HG03108 (cell line): Measurements from ENCODE around the gene LRRC23.
"Not testable (repeated sequence)": the region's sequence is repeated elsewhere in the genome, so short reads cannot be mapped to it uniquely, and the experiment has no call there.

ENCODE experiments used
- ATAC-seq: cut with Tn5 transposase; IDR thresholded peaks from one replicate; pipeline ENCODE4 v1.9.1; 2021; ENCODE audit warnings: moderate library complexity; ENCODE audit not compliant: unreplicated experiment

Gene LRRC23

GRCh38 chr12:6899837-6900519, 4.6 kb upstream of the LRRC23 start:
- no peak for ATAC-seq

- ATAC-seq, result no peak
These were observed 2.2 kb upstream of the LRRC23 start for GRCh38 chr12:6902448-6902847.

GRCh38 chr12:6903722-6904121, 900 bp upstream of the LRRC23 start:
- no peak for ATAC-seq

GRCh38 chr12:6905414-6906040, 905 bp downstream of the LRRC23 start:
- ATAC-seq, result no peak

GRCh38 chr12:6908141-6908540, 3.5 kb downstream of the LRRC23 start:
- not testable (repeated sequence) for ATAC-seq

GRCh38 chr12:6909421-6910145, 5.0 kb downstream of the LRRC23 start:
- ATAC-seq, result no peak

GRCh38 chr12:6912164-6912935, 7.7 kb downstream of the LRRC23 start:
- ATAC-seq, result no peak

GRCh38 chr12:6914246-6914946, 9.8 kb downstream of the LRRC23 start, which contains the start of gene ENO2:
TSS of gene ENO2 (plus strand) at chr12:6914580. CDS start at chr12:6915833, 1,253 bp downstream.
- ATAC-seq, result peak; percentile 81

- ATAC-seq, result no peak
These were observed 10.5 kb downstream of the LRRC23 start for GRCh38 chr12:6914947-6915788.

- no peak for ATAC-seq
These were observed 11.2 kb downstream of the LRRC23 start for GRCh38 chr12:6915789-6916285.

- no peak for ATAC-seq
These were observed 12.0 kb downstream of the LRRC23 start for GRCh38 chr12:6916426-6917200.

- ATAC-seq, result no peak
These were observed 13.0 kb downstream of the LRRC23 start for GRCh38 chr12:6917491-6918231.

GRCh38 chr12:6919588-6919987, 15.0 kb downstream of the LRRC23 start:
- ATAC-seq, result no peak

- no peak for ATAC-seq
These were observed 16.9 kb downstream of the LRRC23 start for GRCh38 chr12:6921539-6921938.

- peak; percentile 28 for ATAC-seq
These were observed 17.6 kb downstream of the LRRC23 start for GRCh38 chr12:6921996-6922946.

- ATAC-seq, result no peak
These were observed 18.5 kb downstream of the LRRC23 start for GRCh38 chr12:6923003-6923732.
